SU-DHL-6 (cell line): ENCODE measurements around the gene MAP1A.

ENCODE experiments used
- H2AFZ ChIP-seq: fragments of 200-600 bp; sonication (generic); 2 replicates; pipeline ENCODE4 v1.6.1; 2014; ENCODE audit warnings: low read depth, mild to moderate bottlenecking, moderate library complexity, mixed read lengths, antibody characterized with exemption, low read length; ENCODE audit not compliant: severe bottlenecking
- H3F3A ChIP-seq: fragments of 200-600 bp; shearing (Covaris generic); 2 replicates; pipeline ENCODE4 v1.6.0; 2016; ENCODE audit warnings: antibody characterized with exemption, mild to moderate bottlenecking; ENCODE audit not compliant: insufficient read depth
- H3K27ac ChIP-seq: fragments of 200-600 bp; sonication (generic); 2 replicates; pipeline ENCODE4 v1.5.1; 2016; ENCODE audit warnings: low read depth, mild to moderate bottlenecking, low read length, moderate library complexity, mixed read lengths
- H3K27me3 ChIP-seq: fragments of 200-600 bp; sonication (generic), shearing (Covaris generic); 2 replicates; pipeline ENCODE4 v1.6.0; 2014; ENCODE audit warnings: mild to moderate bottlenecking, low read length
- H3K36me3 ChIP-seq: fragments of 200-600 bp; sonication (generic); 2 replicates; pipeline ENCODE4 v1.6.1; 2014; ENCODE audit warnings: mild to moderate bottlenecking, low read length, mixed read lengths
- H3K4me2 ChIP-seq: fragments of 300-600, 200-600 bp; shearing (Covaris generic), sonication (generic); 2 replicates; pipeline ENCODE4 v1.6.0; 2014; ENCODE audit warnings: low read length, low read depth, mild to moderate bottlenecking; ENCODE audit not compliant: poor library complexity, severe bottlenecking
- H3K4me3 ChIP-seq: fragments of 200-600 bp; sonication (generic); 2 replicates; pipeline ENCODE4 v1.5.1; 2014; ENCODE audit warnings: antibody characterized with exemption, low read length, mild to moderate bottlenecking, mixed read lengths; ENCODE audit not compliant: insufficient read depth, poor library complexity, severe bottlenecking
- H3K79me2 ChIP-seq: fragments of 200-600 bp; sonication (generic); 2 replicates; pipeline ENCODE4 v1.6.1; 2014; ENCODE audit warnings: mild to moderate bottlenecking, low read length, moderate library complexity; ENCODE audit not compliant: insufficient read depth
- H3K9ac ChIP-seq: fragments of 200-600 bp; sonication (generic); 2 replicates; pipeline ENCODE4 v1.7.0; 2014; ENCODE audit warnings: mild to moderate bottlenecking, low read length
- H3K9me2 ChIP-seq: fragments of 200-600 bp; sonication (generic); replicated peaks from 2 replicates; pipeline ENCODE4 v1.6.1; 2014; ENCODE audit warnings: low read length; ENCODE audit not compliant: insufficient read depth
- H3K9me3 ChIP-seq: fragments of 200-600 bp; sonication (generic); 2 replicates; pipeline ENCODE4 v1.6.1; 2014; ENCODE audit warnings: low read length, mixed read lengths; ENCODE audit not compliant: insufficient read depth
- H4K20me1 ChIP-seq: fragments of 200-600 bp; sonication (generic); 2 replicates; pipeline ENCODE4 v1.6.1; 2014; ENCODE audit warnings: low read depth, mild to moderate bottlenecking, antibody characterized with exemption, low read length, moderate library complexity, mixed read lengths
- EZH2phosphoT487 ChIP-seq: fragments of 200-600 bp; sonication (generic), shearing (Covaris generic); conservative IDR thresholded peaks from 2 replicates; pipeline ENCODE4 v1.6.1; 2018; ENCODE audit warnings: mild to moderate bottlenecking, antibody characterized with exemption, low read length, moderate library complexity, mixed read lengths
- TF ChIP-seq, protein P1 (sequence below): fragments of 200-600 bp; sonication (generic); IDR thresholded peaks from one replicate; pipeline ENCODE4 v1.5.1; 2017; ENCODE audit warnings: antibody characterized with exemption, mild to moderate bottlenecking, low read length, moderate library complexity; ENCODE audit not compliant: insufficient read depth, poor library complexity, severe bottlenecking

Gene MAP1A

DNA sequence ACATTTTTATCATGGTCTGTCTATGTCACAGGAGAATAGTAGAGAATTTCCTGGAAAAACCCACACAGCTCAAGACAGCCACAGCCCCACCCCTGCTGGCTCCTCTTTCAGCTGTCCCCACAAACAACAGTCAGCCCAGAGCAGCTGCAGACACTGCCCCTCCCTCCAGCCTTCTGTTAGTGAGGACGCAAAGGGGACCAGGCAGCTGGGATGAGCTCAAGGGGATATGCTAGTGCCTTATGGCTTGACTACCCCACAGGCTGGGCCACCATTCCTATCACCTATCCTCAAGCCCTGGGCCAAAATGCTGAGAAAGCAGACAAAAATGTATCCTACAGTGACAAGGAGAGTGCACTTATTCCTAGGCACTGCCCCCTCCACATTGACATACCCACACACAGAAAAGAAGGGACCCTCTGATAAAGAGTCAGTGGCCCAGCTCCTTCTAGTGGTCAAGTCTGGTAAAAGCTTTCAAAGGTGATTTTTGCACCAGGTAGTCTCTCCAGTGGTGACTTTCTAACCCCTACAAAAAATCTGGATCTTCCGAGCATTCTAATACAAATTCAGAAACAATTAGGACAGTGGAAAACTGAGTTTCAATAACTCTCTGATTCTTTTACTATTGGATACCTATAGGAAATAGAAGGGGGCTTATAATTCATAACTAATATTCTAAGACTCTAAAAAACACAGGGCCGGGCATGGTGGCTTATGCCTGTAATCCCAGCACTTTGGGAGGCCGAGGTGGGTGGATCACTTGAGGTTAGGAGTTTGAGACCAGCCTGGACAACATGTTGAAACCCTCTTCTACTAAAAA, 3.0 kb upstream of the MAP1A start:
- H3K79me2 ChIP-seq, result no peaks in the 10 kb centered on the region
- no peaks in the 10 kb centered on the region for H4K20me1 ChIP-seq
- no peak overlapping the region for H3K4me2 ChIP-seq
- H3K27ac ChIP-seq, result no peak overlapping the region
- no peaks in the 10 kb centered on the region for H3F3A ChIP-seq
- no peaks in the 10 kb centered on the region for H3K27me3 ChIP-seq
- no peaks in the 10 kb centered on the region for H3K9me3 ChIP-seq
- no peak overlapping the region for H3K4me3 ChIP-seq
- no peak overlapping the region for H3K9ac ChIP-seq
- H3K9me2 ChIP-seq, result no peaks in the 10 kb centered on the region
- TF ChIP-seq, protein P1, sequence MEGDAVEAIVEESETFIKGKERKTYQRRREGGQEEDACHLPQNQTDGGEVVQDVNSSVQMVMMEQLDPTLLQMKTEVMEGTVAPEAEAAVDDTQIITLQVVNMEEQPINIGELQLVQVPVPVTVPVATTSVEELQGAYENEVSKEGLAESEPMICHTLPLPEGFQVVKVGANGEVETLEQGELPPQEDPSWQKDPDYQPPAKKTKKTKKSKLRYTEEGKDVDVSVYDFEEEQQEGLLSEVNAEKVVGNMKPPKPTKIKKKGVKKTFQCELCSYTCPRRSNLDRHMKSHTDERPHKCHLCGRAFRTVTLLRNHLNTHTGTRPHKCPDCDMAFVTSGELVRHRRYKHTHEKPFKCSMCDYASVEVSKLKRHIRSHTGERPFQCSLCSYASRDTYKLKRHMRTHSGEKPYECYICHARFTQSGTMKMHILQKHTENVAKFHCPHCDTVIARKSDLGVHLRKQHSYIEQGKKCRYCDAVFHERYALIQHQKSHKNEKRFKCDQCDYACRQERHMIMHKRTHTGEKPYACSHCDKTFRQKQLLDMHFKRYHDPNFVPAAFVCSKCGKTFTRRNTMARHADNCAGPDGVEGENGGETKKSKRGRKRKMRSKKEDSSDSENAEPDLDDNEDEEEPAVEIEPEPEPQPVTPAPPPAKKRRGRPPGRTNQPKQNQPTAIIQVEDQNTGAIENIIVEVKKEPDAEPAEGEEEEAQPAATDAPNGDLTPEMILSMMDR, result peak; percentile 67
- no peak for TF ChIP-seq EZH2phosphoT487
- no peaks in the 10 kb centered on the region for H3K36me3 ChIP-seq
- H2AFZ ChIP-seq, result no peak overlapping the region

DNA sequence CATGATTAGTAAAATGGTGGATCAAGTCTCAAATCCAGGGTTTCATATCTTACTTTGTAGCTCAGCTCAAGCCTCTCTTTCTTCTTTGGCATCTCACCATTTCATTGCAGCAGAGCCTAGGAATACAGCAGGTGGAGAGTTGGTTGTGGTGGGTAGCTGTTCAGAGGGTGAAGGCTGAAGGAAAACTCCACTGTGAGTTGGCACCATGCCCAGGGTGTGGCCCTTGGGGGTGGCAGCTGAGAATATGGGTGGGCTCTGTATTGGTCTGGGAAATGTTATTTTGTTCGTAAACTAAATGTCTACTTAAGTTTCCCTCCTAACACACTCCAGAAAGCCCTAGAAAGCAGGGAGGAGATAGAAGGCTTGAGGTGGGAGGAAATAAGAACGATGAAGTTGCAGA, 1.7 kb upstream of the MAP1A start:
- no peaks in the 10 kb centered on the region for H3K9me2 ChIP-seq
- H3K27me3 ChIP-seq, result no peaks in the 10 kb centered on the region
- H3K4me2 ChIP-seq, result no peak overlapping the region
- no peaks in the 10 kb centered on the region for H3F3A ChIP-seq
- no peaks in the 10 kb centered on the region for H4K20me1 ChIP-seq
- H3K79me2 ChIP-seq, result no peaks in the 10 kb centered on the region
- no peak overlapping the region for H3K9ac ChIP-seq
- no peak for TF ChIP-seq EZH2phosphoT487
- TF ChIP-seq, protein P1, result no peak
- no peaks in the 10 kb centered on the region for H3K9me3 ChIP-seq
- H3K36me3 ChIP-seq, result no peaks in the 10 kb centered on the region
- no peak overlapping the region for H3K4me3 ChIP-seq
- H2AFZ ChIP-seq, result no peak overlapping the region
- H3K27ac ChIP-seq, result no peak overlapping the region

DNA sequence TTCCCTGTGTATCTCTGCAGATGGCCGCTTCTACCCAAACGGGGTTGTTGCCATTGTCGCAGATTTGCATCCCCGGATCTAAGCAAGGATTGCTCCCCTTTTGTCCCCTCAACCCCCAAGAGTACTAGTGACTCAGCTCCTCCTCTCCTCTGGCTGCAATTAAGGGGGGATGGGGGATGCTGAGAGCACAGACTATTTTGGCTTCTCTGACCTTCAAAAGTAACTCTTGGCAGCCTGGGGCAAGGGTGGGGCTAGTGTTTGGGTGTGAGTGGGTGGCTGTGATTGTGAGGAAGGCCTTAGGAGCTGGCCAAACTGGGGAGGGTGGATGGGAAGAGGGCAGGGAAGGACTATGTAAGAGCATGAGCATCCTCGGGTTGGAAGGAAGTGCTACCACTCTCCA, 1.2 kb upstream of the MAP1A start:
- TF ChIP-seq, protein P1, result no peak
- no peak for TF ChIP-seq EZH2phosphoT487
- Histone ChIP-seq H3K79me2 (no peaks in the 10 kb centered on the region), H3F3A (no peaks in the 10 kb centered on the region), H3K4me3 (no peak overlapping the region), H3K36me3 (no peaks in the 10 kb centered on the region), H2AFZ (no peak overlapping the region), H3K9me3 (no peaks in the 10 kb centered on the region), H3K9me2 (no peaks in the 10 kb centered on the region), H4K20me1 (no peaks in the 10 kb centered on the region), H3K27ac (no peak overlapping the region), H3K9ac (no peak overlapping the region), H3K27me3 (no peaks in the 10 kb centered on the region), H3K4me2 (no peak overlapping the region)
